HG03571 (cell line): ENCODE data around the gene ACTR2.
"Not testable (repeated sequence)": the region's sequence is repeated elsewhere in the genome, so short reads cannot be mapped to it uniquely, and the experiment has no call there.

Source experiments
- ATAC-seq: cut with Tn5 transposase; IDR thresholded peaks from one replicate; pipeline ENCODE4 v1.9.1; 2021; ENCODE audit not compliant: unreplicated experiment

ACTR2 gene

GRCh38 chr2:65228263-65228750 lies 676 bp downstream of the ACTR2 start:
- ATAC-seq, result peak; percentile 31

GRCh38 chr2:65231121-65231520 lies 3.5 kb downstream of the ACTR2 start:
- ATAC-seq, result no peak

GRCh38 chr2:65231892-65232477 lies 4.4 kb downstream of the ACTR2 start:
- ATAC-seq, result no peak

- no peak for ATAC-seq
These were observed 5.0 kb downstream of the ACTR2 start for GRCh38 chr2:65232636-65233035.

GRCh38 chr2:65240657-65241056 lies 13.0 kb downstream of the ACTR2 start:
- ATAC-seq, result no peak

- not testable (repeated sequence) for ATAC-seq
These were observed 16.8 kb downstream of the ACTR2 start for GRCh38 chr2:65244452-65244851.

GRCh38 chr2:65252640-65253039 lies 25.0 kb downstream of the ACTR2 start:
- ATAC-seq, result no peak

GRCh38 chr2:65255356-65255755 lies 27.7 kb downstream of the ACTR2 start:
- no peak for ATAC-seq

- ATAC-seq, result no peak
These were observed 28.4 kb downstream of the ACTR2 start for GRCh38 chr2:65256054-65256453.

- ATAC-seq, result not testable (repeated sequence)
These were observed 30.2 kb downstream of the ACTR2 start for GRCh38 chr2:65257866-65258265.

- ATAC-seq, result no peak
These were observed 34.0 kb downstream of the ACTR2 start for GRCh38 chr2:65261676-65262075.

- no peak for ATAC-seq
These were observed 35.6 kb downstream of the ACTR2 start for GRCh38 chr2:65263262-65263661.

GRCh38 chr2:65263986-65264385 lies 36.4 kb downstream of the ACTR2 start:
- no peak for ATAC-seq

- ATAC-seq, result no peak
These were observed 37.4 kb downstream of the ACTR2 start for GRCh38 chr2:65264821-65265670.

GRCh38 chr2:65265671-65266045 lies 38.0 kb downstream of the ACTR2 start:
- no peak for ATAC-seq

- no peak for ATAC-seq
These were observed 39.4 kb downstream of the ACTR2 start for GRCh38 chr2:65267008-65267407.

GRCh38 chr2:65268957-65269356 lies 41.3 kb downstream of the ACTR2 start:
- no peak for ATAC-seq

- no peak for ATAC-seq
These were observed 45.7 kb downstream of the ACTR2 start for GRCh38 chr2:65273344-65273743.

GRCh38 chr2:65275141-65275915 lies 47.7 kb downstream of the ACTR2 start:
- ATAC-seq, result no peak

GRCh38 chr2:65276609-65277008 lies 49.0 kb downstream of the ACTR2 start:
- no peak for ATAC-seq

- ATAC-seq, result no peak
These were observed 49.5 kb downstream of the ACTR2 start for GRCh38 chr2:65277118-65277517.
